Neural progenitor cell (in vitro differentiated cells): Measurements from ENCODE around the gene CNOT6L. TPM values are rescaled to one million over a fixed set of nuclear protein-coding genes. Genes with fewer than 3 reads are reported as not detected.

ENCODE experiments used
- DNase-seq: peaks from one replicate; pipeline ENCODE4 v3.0.0-alpha.2; 2016; ENCODE audit warnings: low spot score
- H2AFZ ChIP-seq: fragments of 200-600 bp; sonication (generic); replicated peaks from 2 replicates; pipeline ENCODE4 v1.6.1; 2016; ENCODE audit warnings: antibody characterized with exemption
- H3F3A ChIP-seq: fragments of 200-600 bp; sonication (generic); 2 replicates; pipeline ENCODE4 v1.6.1; 2016; ENCODE audit warnings: antibody characterized with exemption, low read depth
- H3K27ac ChIP-seq: fragments of 200-600 bp; sonication (generic); 2 replicates; pipeline ENCODE4 v1.5.1; 2016; ENCODE audit warnings: mild to moderate bottlenecking
- H3K27me3 ChIP-seq: fragments of 200-600 bp; sonication (generic); 2 replicates; pipeline ENCODE4 v1.6.1; 2016; ENCODE audit warnings: mild to moderate bottlenecking, moderate library complexity
- H3K36me3 ChIP-seq: fragments of 200-600 bp; sonication (generic); 2 replicates; pipeline ENCODE4 v1.5.1; 2016
- H3K4me1 ChIP-seq: fragments of 200-600 bp; sonication (generic); 2 replicates; pipeline ENCODE4 v1.6.1; 2016; ENCODE audit warnings: mixed run types
- H3K4me2 ChIP-seq: fragments of 200-600 bp; sonication (generic); 2 replicates; pipeline ENCODE4 v1.6.1; 2016
- H3K4me3 ChIP-seq: fragments of 200-600 bp; sonication (generic); 2 replicates; pipeline ENCODE4 v1.5.1; 2016
- H3K79me2 ChIP-seq: fragments of 200-600 bp; sonication (generic); 2 replicates; pipeline ENCODE4 v1.6.1; 2016; ENCODE audit warnings: low read depth
- H3K9ac ChIP-seq: fragments of 200-600 bp; sonication (generic); 2 replicates; pipeline ENCODE4 v1.6.1; 2016
- H3K9me3 ChIP-seq: fragments of 200-600 bp; sonication (generic); 2 replicates; pipeline ENCODE4 v1.5.1; 2016; ENCODE audit warnings: low read depth
- H4K20me1 ChIP-seq: fragments of 200-600 bp; sonication (generic); 2 replicates; pipeline ENCODE4 v1.6.1; 2016; ENCODE audit warnings: low read depth
- H3K27ac Mint-ChIP-seq: 3 replicates; pipeline ENCODE4 v1.8.0; 2021; ENCODE audit warnings: mixed read lengths
- H3K27me3 Mint-ChIP-seq: 2 replicates; pipeline ENCODE4 v1.8.0; 2022; ENCODE audit warnings: low read depth, mild to moderate bottlenecking, inconsistent platforms, moderate library complexity, mixed read lengths; ENCODE audit not compliant: insufficient read depth
- H3K36me3 Mint-ChIP-seq: 3 replicates; pipeline ENCODE4 v1.8.0; 2021; ENCODE audit warnings: mixed read lengths
- H3K4me1 Mint-ChIP-seq: 3 replicates; pipeline ENCODE4 v1.8.0; 2021; ENCODE audit warnings: mixed read lengths
- H3K4me3 Mint-ChIP-seq: 3 replicates; pipeline ENCODE4 v1.8.0; 2021; ENCODE audit warnings: mild to moderate bottlenecking, moderate library complexity, mixed read lengths
- H3K9me3 Mint-ChIP-seq: 3 replicates; pipeline ENCODE4 v1.8.0; 2020; ENCODE audit warnings: mixed read lengths
- EZH2 ChIP-seq: fragments of 200-600 bp; sonication (generic); IDR thresholded peaks from 2 replicates; pipeline ENCODE4 v1.6.1; 2017; ENCODE audit warnings: antibody characterized with exemption, mild to moderate bottlenecking, moderate library complexity
- EZH2phosphoT487 ChIP-seq: fragments of 200-600 bp; sonication (generic); IDR thresholded peaks from 2 replicates; pipeline ENCODE4 v1.6.1; 2017; ENCODE audit warnings: antibody characterized with exemption
- total RNA-seq: library from RNA; depleted of rRNA; stranded (reverse); fragments of >200 nt; gene quantifications from 2 replicates; pipeline ENCODE4 v1.2.3, GENCODE V29; 2015; ENCODE audit warnings: low replicate concordance
- TF ChIP-seq, protein P1 (sequence below): fragments of 200-600 bp; sonication (generic); IDR thresholded peaks from 2 replicates; pipeline ENCODE4 v1.5.1; 2017; ENCODE audit warnings: antibody characterized with exemption, mild to moderate bottlenecking

Gene CNOT6L
- total RNA-seq, 1 donor from 2014 or later, result 7.5 TPM

DNA sequence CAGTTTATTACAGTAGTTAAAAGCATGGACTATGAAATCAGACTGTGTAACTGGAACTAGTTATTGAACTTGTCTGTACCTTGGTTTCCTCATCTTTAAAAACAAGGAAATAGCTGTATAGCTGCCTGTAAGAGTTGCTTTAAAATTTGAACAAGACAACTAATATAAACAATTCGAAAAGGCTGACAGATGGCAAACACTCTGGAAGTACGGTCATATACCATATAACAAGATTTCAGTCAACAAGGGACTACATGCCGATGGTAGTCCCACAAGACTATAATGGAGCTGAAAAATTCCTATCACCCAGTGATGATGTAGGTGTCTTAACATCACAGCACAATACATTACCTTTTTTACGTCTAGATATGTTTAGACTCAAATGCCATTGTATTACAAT lies 78.7 kb downstream of the CNOT6L start:
- Histone ChIP-seq H3K27me3 (no peaks in the 10 kb centered on the region), H2AFZ (no peak overlapping the region), H3K27ac (no peak overlapping the region), H3K36me3 (no peaks in the 10 kb centered on the region), H3F3A (no peaks in the 10 kb centered on the region), H3K4me2 (no peak overlapping the region), H4K20me1 (no peaks in the 10 kb centered on the region), H3K4me1 (no peaks in the 10 kb centered on the region), H3K4me3 (no peak overlapping the region), H3K79me2 (no peaks in the 10 kb centered on the region), H3K9ac (no peak overlapping the region), H3K9me3 (no peaks in the 10 kb centered on the region)
- Mint-ChIP-seq H3K36me3 (peaks cover 5% of the 10 kb centered on the region), H3K9me3 (no peaks in the 10 kb centered on the region), H3K4me1 (no peaks in the 10 kb centered on the region), H3K27ac (no peak overlapping the region), H3K27me3 (no peaks in the 10 kb centered on the region), H3K4me3 (no peak overlapping the region)
- no peak for DNase-seq
- TF ChIP-seq, protein P1, sequence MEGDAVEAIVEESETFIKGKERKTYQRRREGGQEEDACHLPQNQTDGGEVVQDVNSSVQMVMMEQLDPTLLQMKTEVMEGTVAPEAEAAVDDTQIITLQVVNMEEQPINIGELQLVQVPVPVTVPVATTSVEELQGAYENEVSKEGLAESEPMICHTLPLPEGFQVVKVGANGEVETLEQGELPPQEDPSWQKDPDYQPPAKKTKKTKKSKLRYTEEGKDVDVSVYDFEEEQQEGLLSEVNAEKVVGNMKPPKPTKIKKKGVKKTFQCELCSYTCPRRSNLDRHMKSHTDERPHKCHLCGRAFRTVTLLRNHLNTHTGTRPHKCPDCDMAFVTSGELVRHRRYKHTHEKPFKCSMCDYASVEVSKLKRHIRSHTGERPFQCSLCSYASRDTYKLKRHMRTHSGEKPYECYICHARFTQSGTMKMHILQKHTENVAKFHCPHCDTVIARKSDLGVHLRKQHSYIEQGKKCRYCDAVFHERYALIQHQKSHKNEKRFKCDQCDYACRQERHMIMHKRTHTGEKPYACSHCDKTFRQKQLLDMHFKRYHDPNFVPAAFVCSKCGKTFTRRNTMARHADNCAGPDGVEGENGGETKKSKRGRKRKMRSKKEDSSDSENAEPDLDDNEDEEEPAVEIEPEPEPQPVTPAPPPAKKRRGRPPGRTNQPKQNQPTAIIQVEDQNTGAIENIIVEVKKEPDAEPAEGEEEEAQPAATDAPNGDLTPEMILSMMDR, result no peak
- TF ChIP-seq EZH2phosphoT487, result no peak
- no peak for TF ChIP-seq EZH2

DNA sequence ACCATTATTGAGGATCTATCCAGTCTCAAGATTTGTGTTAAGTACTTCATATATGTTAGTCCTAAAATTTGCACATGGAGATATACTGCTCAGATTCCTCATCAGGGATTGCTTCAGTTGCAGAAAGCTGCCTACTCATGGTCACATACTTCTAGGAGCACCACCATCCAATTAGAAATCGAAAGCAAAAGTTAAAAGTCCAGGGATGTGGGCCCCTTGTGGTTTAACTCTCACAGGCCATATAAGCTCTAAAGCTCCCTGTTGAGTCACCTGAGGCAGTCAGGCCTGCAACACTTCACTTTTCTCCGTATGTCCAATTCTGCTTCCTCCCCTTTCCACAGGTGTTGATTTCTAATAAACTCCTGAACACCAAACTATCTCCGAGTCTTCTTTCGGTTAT lies 84.2 kb downstream of the CNOT6L start:
- no peaks in the 10 kb centered on the region for H3K9me3 Mint-ChIP-seq
- H3K4me3 ChIP-seq, result no peak overlapping the region
- DNase-seq, result no peak

DNA sequence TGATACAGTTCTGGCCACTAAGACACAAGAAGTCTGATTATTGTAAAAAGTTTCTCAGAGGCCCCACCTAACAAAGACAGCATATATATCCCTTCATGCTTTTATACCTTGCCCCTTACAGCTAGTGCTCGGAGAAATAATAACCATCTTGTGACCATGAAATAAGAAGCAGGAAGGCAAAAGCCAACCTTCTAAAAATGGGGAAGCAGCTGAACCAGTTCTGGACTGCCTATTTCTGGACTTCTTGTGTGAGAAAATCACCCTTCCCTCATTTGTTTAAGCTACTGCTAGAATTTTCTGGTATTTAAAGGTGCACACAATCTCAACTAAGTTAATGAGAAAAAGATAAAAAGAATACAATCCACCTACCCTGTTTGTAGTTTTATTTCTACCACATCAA lies 87.5 kb downstream of the CNOT6L start:
- TF ChIP-seq, protein P1, result no peak
- no peak for TF ChIP-seq EZH2phosphoT487
- TF ChIP-seq EZH2, result no peak
- H3K27ac Mint-ChIP-seq, result no peak overlapping the region
- H3K9me3 Mint-ChIP-seq, result no peaks in the 10 kb centered on the region
- H3K9ac ChIP-seq, result no peak overlapping the region
- no peak for DNase-seq
- H3K4me2 ChIP-seq, result no peak overlapping the region
- no peaks in the 10 kb centered on the region for H3K27me3 Mint-ChIP-seq
- no peak overlapping the region for H2AFZ ChIP-seq
- no peaks in the 10 kb centered on the region for H3F3A ChIP-seq
- peaks cover 7% of the 10 kb centered on the region for H3K36me3 Mint-ChIP-seq
- H3K4me3 ChIP-seq, result no peak overlapping the region
- no peaks in the 10 kb centered on the region for H3K36me3 ChIP-seq
- H3K4me1 ChIP-seq, result no peaks in the 10 kb centered on the region
- H3K27me3 ChIP-seq, result no peaks in the 10 kb centered on the region
- H3K27ac ChIP-seq, result no peak overlapping the region
- H4K20me1 ChIP-seq, result no peaks in the 10 kb centered on the region
- no peak overlapping the region for H3K4me3 Mint-ChIP-seq
- no peaks in the 10 kb centered on the region for H3K9me3 ChIP-seq
- no peaks in the 10 kb centered on the region for H3K4me1 Mint-ChIP-seq
- no peaks in the 10 kb centered on the region for H3K79me2 ChIP-seq

More for the DNA sequence above, 84.2 kb downstream of the CNOT6L start:
- Histone ChIP-seq H3K9ac (no peak overlapping the region), H3K79me2 (no peaks in the 10 kb centered on the region), H2AFZ (no peak overlapping the region), H3K9me3 (no peaks in the 10 kb centered on the region), H3K27me3 (no peaks in the 10 kb centered on the region), H3K4me1 (no peaks in the 10 kb centered on the region), H3F3A (no peaks in the 10 kb centered on the region), H3K27ac (no peak overlapping the region), H3K4me2 (no peak overlapping the region), H4K20me1 (no peaks in the 10 kb centered on the region), H3K36me3 (no peaks in the 10 kb centered on the region)
- TF ChIP-seq EZH2phosphoT487, result no peak
- TF ChIP-seq EZH2, result no peak
- TF ChIP-seq, protein P1, result no peak
- Mint-ChIP-seq H3K4me3 (no peak overlapping the region), H3K27me3 (no peaks in the 10 kb centered on the region), H3K27ac (no peak overlapping the region), H3K4me1 (no peaks in the 10 kb centered on the region), H3K36me3 (peaks cover 5% of the 10 kb centered on the region)
